ENCODE results near the gene VAV1.

The VAV1 gene

DNA sequence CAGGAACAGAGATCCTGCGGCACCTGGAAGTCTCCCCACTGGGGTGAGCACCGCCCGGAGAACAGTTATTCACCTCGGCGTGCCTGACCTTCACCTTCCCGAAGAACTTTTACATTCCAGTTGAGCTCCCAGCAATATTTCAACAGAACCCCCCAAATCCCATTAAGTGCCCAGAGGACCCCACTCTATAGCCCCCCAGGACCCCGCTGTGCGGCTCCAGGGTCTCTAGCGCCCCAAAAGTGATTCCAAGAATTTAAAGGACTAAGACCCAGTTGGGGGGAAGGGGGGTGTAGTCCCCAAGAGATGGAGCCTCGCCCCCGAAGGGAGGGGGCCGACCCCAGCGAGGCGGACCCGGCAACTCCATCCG lies 35.6 kb upstream of the VAV1 start:
- peak overlapping the region; percentile 91 for H3K9ac ChIP-seq (ENCODE audit: low read depth, low read length)
- peak overlapping the region; percentile 96 for H3K27ac ChIP-seq (ENCODE audit: low read length)
- H3K4me2 ChIP-seq (ENCODE audit: insufficient read depth, low read length), result peak overlapping the region; percentile 98
- peak overlapping the region; percentile 85 to 96 for H3K4me3 ChIP-seq (ENCODE audit: low read depth in 1 of 2, low read length in 2 of 2)
- no peaks in the 10 kb centered on the region for H3K9me3 ChIP-seq (ENCODE audit: insufficient read depth, low read length, severe bottlenecking)
- no peaks in the 10 kb centered on the region for H3K27me3 ChIP-seq (ENCODE audit: insufficient read depth, low read length, poor library complexity)
- H3K4me1 ChIP-seq (ENCODE audit: insufficient read depth, low read length), result peaks cover 54% of the 10 kb centered on the region
- DNase-seq (no peak), ATAC-seq (ENCODE audit: insufficient read depth, low read depth) (no peak)
- H3K79me2 ChIP-seq (ENCODE audit: insufficient read depth, low read length), result peaks cover 27% of the 10 kb centered on the region
- peaks cover 20% of the 10 kb centered on the region for H3K36me3 ChIP-seq (ENCODE audit: insufficient read depth, low read length)
- H4K20me1 ChIP-seq (ENCODE audit: insufficient read depth, low read length), result peaks cover 3% of the 10 kb centered on the region; the same call in 1 of the 2 replicates
- peak overlapping the region; percentile 79 for H2AFZ ChIP-seq (ENCODE audit: low read depth, low read length)
- TF ChIP-seq, protein P1, sequence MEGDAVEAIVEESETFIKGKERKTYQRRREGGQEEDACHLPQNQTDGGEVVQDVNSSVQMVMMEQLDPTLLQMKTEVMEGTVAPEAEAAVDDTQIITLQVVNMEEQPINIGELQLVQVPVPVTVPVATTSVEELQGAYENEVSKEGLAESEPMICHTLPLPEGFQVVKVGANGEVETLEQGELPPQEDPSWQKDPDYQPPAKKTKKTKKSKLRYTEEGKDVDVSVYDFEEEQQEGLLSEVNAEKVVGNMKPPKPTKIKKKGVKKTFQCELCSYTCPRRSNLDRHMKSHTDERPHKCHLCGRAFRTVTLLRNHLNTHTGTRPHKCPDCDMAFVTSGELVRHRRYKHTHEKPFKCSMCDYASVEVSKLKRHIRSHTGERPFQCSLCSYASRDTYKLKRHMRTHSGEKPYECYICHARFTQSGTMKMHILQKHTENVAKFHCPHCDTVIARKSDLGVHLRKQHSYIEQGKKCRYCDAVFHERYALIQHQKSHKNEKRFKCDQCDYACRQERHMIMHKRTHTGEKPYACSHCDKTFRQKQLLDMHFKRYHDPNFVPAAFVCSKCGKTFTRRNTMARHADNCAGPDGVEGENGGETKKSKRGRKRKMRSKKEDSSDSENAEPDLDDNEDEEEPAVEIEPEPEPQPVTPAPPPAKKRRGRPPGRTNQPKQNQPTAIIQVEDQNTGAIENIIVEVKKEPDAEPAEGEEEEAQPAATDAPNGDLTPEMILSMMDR (IDR thresholded peaks at IDR 0.05; ENCODE audit: borderline replicate concordance, extremely low read depth, low read length, poor library complexity, severe bottlenecking), result no peak
- no peak for TF ChIP-seq EZH2 (IDR thresholded peaks at IDR 0.05; ENCODE audit: borderline replicate concordance, low read depth, low read length, severe bottlenecking)

DNA sequence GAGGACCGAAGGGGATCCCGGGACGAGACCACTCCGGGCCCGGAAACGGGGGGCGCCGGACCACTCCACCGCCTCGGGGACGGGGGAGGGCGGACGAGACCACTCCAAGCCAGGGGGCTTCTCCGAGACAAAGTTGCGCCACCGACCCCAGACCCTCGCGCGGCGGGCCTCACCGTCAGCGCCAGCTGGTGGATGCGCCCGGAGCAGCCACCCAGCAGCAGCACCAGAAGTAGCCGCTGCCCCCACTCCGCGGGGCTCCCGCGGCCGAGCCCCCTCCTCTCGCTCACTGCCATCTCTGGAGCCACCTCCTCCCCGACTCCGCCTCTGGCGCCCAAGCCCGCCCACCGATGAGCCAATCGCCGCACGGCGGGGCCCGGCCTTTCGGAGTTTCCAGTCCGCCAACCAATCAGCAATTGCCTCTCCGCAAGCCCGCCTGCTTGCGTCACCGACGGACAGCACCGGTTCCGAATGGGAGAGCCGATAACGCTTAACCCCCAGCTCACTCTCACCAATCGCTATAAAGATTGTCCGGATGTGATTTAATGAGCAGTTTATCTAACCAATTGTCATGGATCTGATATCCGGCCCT lies 35.1 kb upstream of the VAV1 start, which contains the start of gene GPR108:
GPR108 (minus strand) TSS at position 297 of the 589 bp plus-strand sequence; CDS start at position 293, 4 bp downstream.
- peaks cover 27% of the 10 kb centered on the region for H3K79me2 ChIP-seq (ENCODE audit: insufficient read depth, low read length)
- TF ChIP-seq, protein P1 (IDR thresholded peaks at IDR 0.05; ENCODE audit: borderline replicate concordance, extremely low read depth, low read length, poor library complexity, severe bottlenecking), result no peak
- TF ChIP-seq EZH2 (IDR thresholded peaks at IDR 0.05; ENCODE audit: borderline replicate concordance, low read depth, low read length, severe bottlenecking), result no peak
- no peaks in the 10 kb centered on the region for H3K27me3 ChIP-seq (ENCODE audit: insufficient read depth, low read length, poor library complexity)
- H3K27ac ChIP-seq (ENCODE audit: low read length), result peak within 1 kb of the TSS; percentile 96
- H3K9me3 ChIP-seq (ENCODE audit: insufficient read depth, low read length, severe bottlenecking), result no peaks in the 10 kb centered on the region
- peak within 1 kb of the TSS; percentile 85 to 96 for H3K4me3 ChIP-seq (ENCODE audit: low read depth in 1 of 2, low read length in 2 of 2)
- peak; percentile 83 for ATAC-seq (ENCODE audit: insufficient read depth, low read depth)
- H4K20me1 ChIP-seq (ENCODE audit: insufficient read depth, low read length), result peaks cover 3% of the 10 kb centered on the region; the same call in 1 of the 2 replicates
- peaks cover 54% of the 10 kb centered on the region for H3K4me1 ChIP-seq (ENCODE audit: insufficient read depth, low read length)
- peak; percentile 100 for DNase-seq
- peak within 1 kb of the TSS; percentile 98 for H3K4me2 ChIP-seq (ENCODE audit: insufficient read depth, low read length)
- peaks cover 15% of the 10 kb centered on the region for H3K36me3 ChIP-seq (ENCODE audit: insufficient read depth, low read length)
- H3K9ac ChIP-seq (ENCODE audit: low read depth, low read length), result peak within 1 kb of the TSS; percentile 91
- H2AFZ ChIP-seq (ENCODE audit: low read depth, low read length), result peak within 1 kb of the TSS; percentile 82

DNA sequence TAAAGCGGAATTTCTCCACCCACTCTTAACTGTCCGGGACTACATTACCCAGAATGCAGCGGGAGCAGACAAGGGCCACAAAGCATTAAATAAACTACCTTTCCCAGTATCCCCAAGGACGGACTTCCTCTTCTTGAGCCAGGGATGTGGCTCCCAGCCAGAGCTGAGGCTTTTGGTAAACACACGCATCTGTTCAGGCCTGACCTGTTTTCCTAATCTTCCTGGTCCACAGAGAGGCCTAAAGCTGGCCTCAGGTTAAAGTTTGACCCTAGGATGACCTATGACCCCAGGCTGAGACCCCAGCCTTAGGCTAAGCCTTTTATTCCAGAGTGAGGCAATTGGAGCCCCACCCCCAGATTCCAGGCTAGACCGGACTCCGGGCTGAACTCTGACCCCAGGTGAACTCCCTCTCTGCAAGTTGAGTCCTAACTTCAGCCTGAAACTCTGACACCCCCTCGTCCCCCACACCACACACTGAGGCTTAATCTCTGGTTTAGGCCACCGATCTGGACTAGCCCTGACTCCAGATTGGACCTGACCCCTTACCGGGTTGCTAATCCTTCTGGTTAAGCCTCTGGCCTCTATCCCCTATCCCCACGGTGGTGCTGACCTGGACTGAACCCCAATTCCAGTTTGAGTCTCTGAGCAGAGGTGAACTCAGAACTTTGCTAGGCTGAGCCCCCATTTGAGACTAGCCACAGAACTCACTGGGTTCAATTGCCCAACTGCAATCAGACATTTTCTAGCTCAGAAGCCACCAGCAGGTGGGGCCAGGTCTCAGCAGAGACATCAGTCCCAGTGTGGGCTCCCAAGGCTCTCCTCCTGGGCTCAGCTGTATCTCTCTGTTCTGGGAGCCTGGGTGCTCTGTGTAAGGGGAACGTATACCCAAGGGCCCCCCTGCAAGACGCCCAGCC lies 34.4 kb upstream of the VAV1 start:
- Histone ChIP-seq H3K27me3 (ENCODE audit: insufficient read depth, low read length, poor library complexity) (no peaks in the 10 kb centered on the region), H3K36me3 (ENCODE audit: insufficient read depth, low read length) (peaks cover 12% of the 10 kb centered on the region), H3K9ac (ENCODE audit: low read depth, low read length) (peak overlapping the region; percentile 57), H3K4me3 (ENCODE audit: low read depth in 1 of 2, low read length in 2 of 2) (peak overlapping the region in 1 of 2 experiments; percentile 61; a peak in 2 of 4 replicates), H4K20me1 (ENCODE audit: insufficient read depth, low read length) (peaks cover 3% of the 10 kb centered on the region; the same call in 1 of the 2 replicates), H2AFZ (ENCODE audit: low read depth, low read length) (peak overlapping the region; percentile 82), H3K27ac (ENCODE audit: low read length) (peak overlapping the region; percentile 87), H3K4me1 (ENCODE audit: insufficient read depth, low read length) (peaks cover 54% of the 10 kb centered on the region), H3K4me2 (ENCODE audit: insufficient read depth, low read length) (peak overlapping the region; percentile 73), H3K79me2 (ENCODE audit: insufficient read depth, low read length) (peaks cover 27% of the 10 kb centered on the region), H3K9me3 (ENCODE audit: insufficient read depth, low read length, severe bottlenecking) (no peaks in the 10 kb centered on the region)
- ATAC-seq (ENCODE audit: insufficient read depth, low read depth) (peak; percentile 48), DNase-seq (peak; percentile 90)
- no peak for TF ChIP-seq EZH2 (IDR thresholded peaks at IDR 0.05; ENCODE audit: borderline replicate concordance, low read depth, low read length, severe bottlenecking)
- TF ChIP-seq, protein P1 (IDR thresholded peaks at IDR 0.05; ENCODE audit: borderline replicate concordance, extremely low read depth, low read length, poor library complexity, severe bottlenecking), result peak; percentile 92

Data from DND-41 (cell line).